C4-2B (cell line): ENCODE results near the gene FRMD5.

ENCODE experiments used
- ZFX ChIP-seq: fragments of 450-650 bp; IDR thresholded peaks from 2 replicates; pipeline ENCODE4 v1.6.1; 2017
- TF ChIP-seq, protein P1 (sequence below): fragments of 450-650 bp; conservative IDR thresholded peaks from 2 replicates; pipeline ENCODE4 v1.5.1; 2017; ENCODE audit warnings: mild to moderate bottlenecking

DNA sequence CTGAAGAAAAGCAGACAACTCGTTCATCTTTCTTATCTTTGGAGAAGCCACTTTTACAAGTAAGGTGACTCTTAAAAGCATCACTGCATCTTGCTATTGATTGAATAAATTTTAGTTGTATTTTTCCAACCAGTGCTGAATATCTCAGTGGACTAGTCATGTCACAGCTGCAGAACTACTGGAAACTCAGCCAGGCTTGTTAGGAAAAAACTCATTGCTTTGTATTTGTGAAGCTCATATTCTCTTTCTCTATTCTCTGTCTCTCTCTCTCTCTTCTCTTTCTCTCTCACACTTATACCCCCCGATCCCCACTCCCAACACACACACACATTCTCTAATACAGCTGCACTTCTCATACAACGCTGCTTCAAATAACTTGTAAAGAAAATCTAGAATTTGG is 264.0 kb downstream of the FRMD5 start:
- TF ChIP-seq, protein P1, sequence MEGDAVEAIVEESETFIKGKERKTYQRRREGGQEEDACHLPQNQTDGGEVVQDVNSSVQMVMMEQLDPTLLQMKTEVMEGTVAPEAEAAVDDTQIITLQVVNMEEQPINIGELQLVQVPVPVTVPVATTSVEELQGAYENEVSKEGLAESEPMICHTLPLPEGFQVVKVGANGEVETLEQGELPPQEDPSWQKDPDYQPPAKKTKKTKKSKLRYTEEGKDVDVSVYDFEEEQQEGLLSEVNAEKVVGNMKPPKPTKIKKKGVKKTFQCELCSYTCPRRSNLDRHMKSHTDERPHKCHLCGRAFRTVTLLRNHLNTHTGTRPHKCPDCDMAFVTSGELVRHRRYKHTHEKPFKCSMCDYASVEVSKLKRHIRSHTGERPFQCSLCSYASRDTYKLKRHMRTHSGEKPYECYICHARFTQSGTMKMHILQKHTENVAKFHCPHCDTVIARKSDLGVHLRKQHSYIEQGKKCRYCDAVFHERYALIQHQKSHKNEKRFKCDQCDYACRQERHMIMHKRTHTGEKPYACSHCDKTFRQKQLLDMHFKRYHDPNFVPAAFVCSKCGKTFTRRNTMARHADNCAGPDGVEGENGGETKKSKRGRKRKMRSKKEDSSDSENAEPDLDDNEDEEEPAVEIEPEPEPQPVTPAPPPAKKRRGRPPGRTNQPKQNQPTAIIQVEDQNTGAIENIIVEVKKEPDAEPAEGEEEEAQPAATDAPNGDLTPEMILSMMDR: no peak
- no peak for TF ChIP-seq ZFX
